ENCODE results near the gene QSOX1.

DNA sequence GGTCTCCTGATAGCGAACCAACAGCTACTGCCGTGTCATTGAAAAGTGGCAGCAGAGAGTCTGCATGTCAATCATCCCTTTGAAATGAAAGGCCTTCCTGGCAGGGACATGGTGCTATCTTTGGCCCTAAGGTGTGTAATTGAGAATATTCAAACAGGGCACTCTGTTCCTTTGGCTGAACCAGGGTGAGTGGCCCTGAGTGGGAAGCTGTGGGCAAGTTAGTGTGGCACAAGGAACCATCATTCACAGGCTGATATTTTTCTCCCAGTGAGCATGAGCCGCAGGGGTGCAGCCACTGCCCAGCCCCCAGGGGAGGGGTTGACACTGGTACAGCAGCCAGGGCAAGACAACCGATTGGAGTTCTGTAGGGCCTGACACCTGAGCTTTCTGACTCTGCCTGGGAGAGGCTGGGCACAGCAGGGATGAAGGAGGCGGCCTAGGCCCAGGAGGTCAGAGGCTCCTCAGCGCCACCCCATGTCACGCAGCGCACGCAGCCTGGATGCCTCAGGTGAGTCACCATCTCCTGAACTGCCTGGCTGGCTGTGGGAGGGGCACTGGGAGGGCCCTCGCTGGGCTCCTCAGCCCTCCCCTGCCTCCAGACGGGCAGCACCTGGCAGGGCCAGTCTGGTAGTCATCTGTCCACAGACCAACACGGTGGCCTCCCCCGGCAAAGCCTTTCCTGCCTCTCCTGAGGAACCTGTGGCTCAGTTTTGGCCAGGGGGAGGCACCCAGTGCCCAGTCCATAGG, 13.2 kb downstream of the QSOX1 start:
- TF ChIP-seq CTCF (IDR thresholded peaks at IDR 0.05): no peak
- no peak for TF ChIP-seq POLR2A (IDR thresholded peaks at IDR 0.05)

All from thyroid gland (tissue), 4 donors.